SK-N-SH treated with all-trans-retinoic acid at 6 μM for 48 hours (cell line): ENCODE measurements around the gene GGN.
A peak's percentile ranks its signal among the peaks of the same experiment; 100 is the strongest.

Experiments used
- ATAC-seq: fragments of 200-7000 bp; cut with Tn5 transposase; 3 replicates; pipeline ENCODE4 v1.9.1; 2020; ENCODE audit warnings: mild to moderate bottlenecking, moderate library complexity
- ARNTL ChIP-seq: fragments of 450-650 bp; formaldehyde crosslinking; IDR thresholded peaks from 2 replicates; pipeline ENCODE4 v1.5.0; 2020; ENCODE audit warnings: low read depth, mild to moderate bottlenecking, moderate library complexity, borderline replicate concordance
- BACH2 ChIP-seq: fragments of 250-450 bp; sonication (Bioruptor Pico); IDR thresholded peaks from 2 replicates; pipeline ENCODE4 v1.9.0; 2021; ENCODE audit warnings: mild to moderate bottlenecking, borderline replicate concordance
- CSDC2 ChIP-seq: fragments of 250-450 bp; sonication (Bioruptor Pico); IDR thresholded peaks from 2 replicates; pipeline ENCODE4 v1.5.0; 2020; ENCODE audit warnings: mild to moderate bottlenecking, moderate library complexity
- CSRNP3 ChIP-seq: fragments of 250-450 bp; sonication (Bioruptor Pico); IDR thresholded peaks from 2 replicates; pipeline ENCODE4 v1.5.1; 2021; ENCODE audit warnings: mild to moderate bottlenecking, moderate library complexity
- ESRRG ChIP-seq: fragments of 250-450 bp; sonication (Bioruptor Pico); IDR thresholded peaks from 2 replicates; pipeline ENCODE4 v1.6.1; 2021; ENCODE audit warnings: mild to moderate bottlenecking
- GLIS3 ChIP-seq: fragments of 250-450 bp; sonication (Bioruptor Pico); IDR thresholded peaks from 2 replicates; pipeline ENCODE4 v1.5.0; 2020; ENCODE audit warnings: mild to moderate bottlenecking, moderate library complexity
- ISL1 ChIP-seq: fragments of 250-450 bp; sonication (Bioruptor Pico); IDR thresholded peaks from 2 replicates; pipeline ENCODE4 v2.1.2; 2022; ENCODE audit warnings: mild to moderate bottlenecking, moderate library complexity
- OSR1 ChIP-seq: fragments of 250-450 bp; sonication (Bioruptor Pico); IDR thresholded peaks from 2 replicates; pipeline ENCODE4 v1.8.0; 2022; ENCODE audit warnings: moderate library complexity, mild to moderate bottlenecking, inconsistent platforms
- PATZ1 ChIP-seq: fragments of 250-450 bp; sonication (Bioruptor Pico); IDR thresholded peaks from 2 replicates; pipeline ENCODE4 v1.8.0; 2020; ENCODE audit warnings: mild to moderate bottlenecking, moderate library complexity, borderline replicate concordance
- POU6F1 ChIP-seq: fragments of 250-450 bp; sonication (Bioruptor Pico); IDR thresholded peaks from 2 replicates; pipeline ENCODE4 v1.8.0; 2021; ENCODE audit warnings: low read depth, mild to moderate bottlenecking, moderate library complexity, borderline replicate concordance
- RARB ChIP-seq: fragments of 250-450 bp; sonication (Bioruptor Pico); IDR thresholded peaks from 2 replicates; pipeline ENCODE4 v1.8.0; 2021; ENCODE audit warnings: mild to moderate bottlenecking, moderate library complexity
- TCF4 ChIP-seq: fragments of 250-450 bp; sonication (Bioruptor Pico); IDR thresholded peaks from 2 replicates; pipeline ENCODE4 v1.8.0; 2021; ENCODE audit warnings: mild to moderate bottlenecking, moderate library complexity, borderline replicate concordance
- ZFP3 ChIP-seq: fragments of 250-450 bp; sonication (Bioruptor Pico); IDR thresholded peaks from 2 replicates; pipeline ENCODE4 v1.5.0; 2020; ENCODE audit warnings: mild to moderate bottlenecking, moderate library complexity
- ZNF70 ChIP-seq: fragments of 450-650 bp; formaldehyde crosslinking; IDR thresholded peaks from 2 replicates; pipeline ENCODE4 v1.5.0; 2020; ENCODE audit warnings: mild to moderate bottlenecking, moderate library complexity
- ZNF8 ChIP-seq: fragments of 450-650 bp; formaldehyde crosslinking; IDR thresholded peaks from 2 replicates; pipeline ENCODE4 v1.5.0; 2020; ENCODE audit warnings: mild to moderate bottlenecking, moderate library complexity
- TF ChIP-seq, protein P1 (sequence below): fragments of 250-450 bp; sonication (Bioruptor Pico); IDR thresholded peaks from 2 replicates; pipeline ENCODE4 v1.5.1; 2020; ENCODE audit warnings: low read depth, mild to moderate bottlenecking, moderate library complexity
- TF ChIP-seq, protein P2 (sequence below): fragments of 250-450 bp; sonication (Bioruptor Pico); IDR thresholded peaks from 2 replicates; pipeline ENCODE4 v1.5.0; 2020; ENCODE audit warnings: mild to moderate bottlenecking, moderate library complexity

GGN gene

GRCh38 chr19:38351865-38352395 lies 35.9 kb downstream of the GGN start:
- ATAC-seq, result peak; percentile 33
- no peak for TF ChIP-seq ZNF8
- no peak for TF ChIP-seq ISL1 (CRISPR knock-in tag)
- no peak for TF ChIP-seq BACH2 (CRISPR knock-in tag)
- TF ChIP-seq RARB (CRISPR knock-in tag), result no peak

GRCh38 chr19:38350883-38351282 lies 37.0 kb downstream of the GGN start:
- no peak for ATAC-seq
- no peak for TF ChIP-seq ESRRG (CRISPR knock-in tag)
- no peak for TF ChIP-seq ZFP3 (CRISPR knock-in tag)

- ATAC-seq, result no peak
- TF ChIP-seq ZNF70 (CRISPR knock-in tag) (no peak), CSDC2 (CRISPR knock-in tag) (no peak), ESRRG (CRISPR knock-in tag) (no peak), POU6F1 (no peak), ARNTL (CRISPR knock-in tag) (no peak)
- TF ChIP-seq, protein P1, sequence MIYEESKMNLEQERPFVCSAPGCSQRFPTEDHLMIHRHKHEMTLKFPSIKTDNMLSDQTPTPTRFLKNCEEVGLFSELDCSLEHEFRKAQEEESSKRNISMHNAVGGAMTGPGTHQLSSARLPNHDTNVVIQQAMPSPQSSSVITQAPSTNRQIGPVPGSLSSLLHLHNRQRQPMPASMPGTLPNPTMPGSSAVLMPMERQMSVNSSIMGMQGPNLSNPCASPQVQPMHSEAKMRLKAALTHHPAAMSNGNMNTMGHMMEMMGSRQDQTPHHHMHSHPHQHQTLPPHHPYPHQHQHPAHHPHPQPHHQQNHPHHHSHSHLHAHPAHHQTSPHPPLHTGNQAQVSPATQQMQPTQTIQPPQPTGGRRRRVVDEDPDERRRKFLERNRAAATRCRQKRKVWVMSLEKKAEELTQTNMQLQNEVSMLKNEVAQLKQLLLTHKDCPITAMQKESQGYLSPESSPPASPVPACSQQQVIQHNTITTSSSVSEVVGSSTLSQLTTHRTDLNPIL (CRISPR knock-in tag), result no peak
- TF ChIP-seq, protein P2, sequence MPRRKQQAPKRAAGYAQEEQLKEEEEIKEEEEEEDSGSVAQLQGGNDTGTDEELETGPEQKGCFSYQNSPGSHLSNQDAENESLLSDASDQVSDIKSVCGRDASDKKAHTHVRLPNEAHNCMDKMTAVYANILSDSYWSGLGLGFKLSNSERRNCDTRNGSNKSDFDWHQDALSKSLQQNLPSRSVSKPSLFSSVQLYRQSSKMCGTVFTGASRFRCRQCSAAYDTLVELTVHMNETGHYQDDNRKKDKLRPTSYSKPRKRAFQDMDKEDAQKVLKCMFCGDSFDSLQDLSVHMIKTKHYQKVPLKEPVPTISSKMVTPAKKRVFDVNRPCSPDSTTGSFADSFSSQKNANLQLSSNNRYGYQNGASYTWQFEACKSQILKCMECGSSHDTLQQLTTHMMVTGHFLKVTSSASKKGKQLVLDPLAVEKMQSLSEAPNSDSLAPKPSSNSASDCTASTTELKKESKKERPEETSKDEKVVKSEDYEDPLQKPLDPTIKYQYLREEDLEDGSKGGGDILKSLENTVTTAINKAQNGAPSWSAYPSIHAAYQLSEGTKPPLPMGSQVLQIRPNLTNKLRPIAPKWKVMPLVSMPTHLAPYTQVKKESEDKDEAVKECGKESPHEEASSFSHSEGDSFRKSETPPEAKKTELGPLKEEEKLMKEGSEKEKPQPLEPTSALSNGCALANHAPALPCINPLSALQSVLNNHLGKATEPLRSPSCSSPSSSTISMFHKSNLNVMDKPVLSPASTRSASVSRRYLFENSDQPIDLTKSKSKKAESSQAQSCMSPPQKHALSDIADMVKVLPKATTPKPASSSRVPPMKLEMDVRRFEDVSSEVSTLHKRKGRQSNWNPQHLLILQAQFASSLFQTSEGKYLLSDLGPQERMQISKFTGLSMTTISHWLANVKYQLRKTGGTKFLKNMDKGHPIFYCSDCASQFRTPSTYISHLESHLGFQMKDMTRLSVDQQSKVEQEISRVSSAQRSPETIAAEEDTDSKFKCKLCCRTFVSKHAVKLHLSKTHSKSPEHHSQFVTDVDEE, result no peak
Observed at GRCh38 chr19:38346837-38347236, 41.0 kb downstream of the GGN start.

GRCh38 chr19:38340927-38341326 lies 46.9 kb downstream of the GGN start:
- no peak for ATAC-seq
- TF ChIP-seq OSR1, result no peak
- TF ChIP-seq CSRNP3 (CRISPR knock-in tag), result no peak
- no peak for TF ChIP-seq ZFP3 (CRISPR knock-in tag)
- TF ChIP-seq BACH2 (CRISPR knock-in tag), result no peak
- TF ChIP-seq GLIS3 (CRISPR knock-in tag), result no peak
- no peak for TF ChIP-seq ZNF70 (CRISPR knock-in tag)
- no peak for TF ChIP-seq ISL1 (CRISPR knock-in tag)
- TF ChIP-seq, protein P1 (CRISPR knock-in tag), result no peak
- TF ChIP-seq PATZ1 (CRISPR knock-in tag), result no peak
- TF ChIP-seq TCF4 (CRISPR knock-in tag), result no peak
